Hematopoietic multipotent progenitor cell (in vitro differentiated cells): Measurements from ENCODE around the gene GPHA2. TPM values are rescaled to one million over a fixed set of nuclear protein-coding genes. Genes with fewer than 3 reads are reported as not detected.

Experiments
- DNase-seq, 3 donors: peaks; one replicate each; pipeline ENCODE4 v3.0.0-alpha.2; 2011 to 2015; ENCODE audit warnings: low read depth in 2 of 3, low spot score in 2 of 3
- small RNA-seq: library from RNA; depleted of rRNA; stranded (forward); fragments of <200 nt; gene quantifications from one replicate; pipeline ENCODE3, GENCODE V24; 2012
- total RNA-seq: library from RNA; depleted of rRNA; stranded (reverse); fragments of >200 nt; gene quantifications from one replicate; pipeline ENCODE4 v1.2.3, GENCODE V29; 2012

GPHA2 gene
- total RNA-seq, 1 donor: not detected

- DNase-seq: no peak
Observed at GRCh38 chr11:64892838-64893193, 42.9 kb downstream of the GPHA2 start.

GRCh38 chr11:64892411-64892831 is 43.3 kb downstream of the GPHA2 start:
- no peak for DNase-seq

GRCh38 chr11:64891880-64892279 is 43.8 kb downstream of the GPHA2 start:
- DNase-seq: no peak

- DNase-seq: no peak
Observed at GRCh38 chr11:64891215-64891848, 44.4 kb downstream of the GPHA2 start.

GRCh38 chr11:64890522-64890939 is 45.2 kb downstream of the GPHA2 start:
- DNase-seq: no peak

- DNase-seq: peak in 2 of 3 donors; percentile 34 to 36
Observed at GRCh38 chr11:64888729-64889511, 46.8 kb downstream of the GPHA2 start.

GRCh38 chr11:64888406-64888728 is 47.3 kb downstream of the GPHA2 start:
- DNase-seq: no peak

GRCh38 chr11:64887757-64888405 is 47.8 kb downstream of the GPHA2 start:
- DNase-seq: peak; percentile 72 to 85 (median 76)

- no peak for DNase-seq
Observed at GRCh38 chr11:64887234-64887756, 48.4 kb downstream of the GPHA2 start.

GRCh38 chr11:64885367-64886286 is 50.1 kb downstream of the GPHA2 start:
- DNase-seq: peak in 2 of 3 donors; percentile 31 to 41

Small RNAs within 50 kb of the gene (small RNA-seq; reads per million reads assigned to genes)
- gene MIR6749: not detected
- not detected for gene MIR6750

Other genes with a start within 250 kb of the GPHA2 start
- gene NRXN2, start 212.7 kb downstream of the GPHA2 start, total RNA-seq: 1.6 TPM
- gene RASGRP2, start 191.8 kb downstream of the GPHA2 start, total RNA-seq: 204 TPM
- 4.6 TPM for gene PYGM, start 175.9 kb downstream of the GPHA2 start, total RNA-seq
- gene SF1, start 157.4 kb downstream of the GPHA2 start, total RNA-seq: 367 TPM
- 70.8 TPM for gene MAP4K2, start 132.7 kb downstream of the GPHA2 start, total RNA-seq
- 66.5 TPM for gene MEN1, start 125.3 kb downstream of the GPHA2 start, total RNA-seq
- gene CDC42BPG, start 91.2 kb downstream of the GPHA2 start, total RNA-seq: 7.5 TPM
- gene EHD1, start 57.3 kb downstream of the GPHA2 start, total RNA-seq: 105 TPM
- 29.9 TPM for gene ATG2A, start 18.7 kb downstream of the GPHA2 start, total RNA-seq
- gene PPP2R5B, start 11.2 kb downstream of the GPHA2 start, total RNA-seq: 5.9 TPM
- gene MAJIN, start 36.2 kb upstream of the GPHA2 start, total RNA-seq: not detected
- gene BATF2, start 61.1 kb upstream of the GPHA2 start, total RNA-seq: 0.81 TPM
- gene ARL2, start 78.3 kb upstream of the GPHA2 start, total RNA-seq: 171 TPM
- gene SNX15, start 91.5 kb upstream of the GPHA2 start, total RNA-seq: 25.9 TPM
- 12.4 TPM for gene SAC3D1, start 105.3 kb upstream of the GPHA2 start, total RNA-seq
- gene NAALADL1, start 122.7 kb upstream of the GPHA2 start, total RNA-seq: 94.5 TPM
- 5.1 TPM for gene CDCA5, start 148.1 kb upstream of the GPHA2 start, total RNA-seq
- gene ZFPL1, start 148.3 kb upstream of the GPHA2 start, total RNA-seq: 60.6 TPM
- gene VPS51, start 160.3 kb upstream of the GPHA2 start, total RNA-seq: 657 TPM
- 46.6 TPM for gene TM7SF2, start 176.0 kb upstream of the GPHA2 start, total RNA-seq
- 11.0 TPM for gene ZNHIT2, start 181.8 kb upstream of the GPHA2 start, total RNA-seq
- 655 TPM for gene FAU, start 186.2 kb upstream of the GPHA2 start, total RNA-seq
- 53.9 TPM for gene MRPL49, start 186.4 kb upstream of the GPHA2 start, total RNA-seq
- 44.7 TPM for gene SYVN1, start 198.6 kb upstream of the GPHA2 start, total RNA-seq
- gene SPDYC, start 234.3 kb upstream of the GPHA2 start, total RNA-seq: not detected
- gene CAPN1, start 246.0 kb upstream of the GPHA2 start, total RNA-seq: 160 TPM